K562 (cell line): ENCODE measurements around the gene SLC1A4. TPM values are rescaled to one million over a fixed set of nuclear protein-coding genes. Genes with fewer than 3 reads are reported as not detected.

Experiments used
- CEBPZ ChIP-seq: fragments of 150-350 bp; IDR thresholded peaks from 2 replicates; pipeline ENCODE4 v1.6.1; 2014; ENCODE audit warnings: low read depth, mild to moderate bottlenecking, low read length, borderline replicate concordance
- CHAMP1 ChIP-seq: fragments of 450-650 bp; IDR thresholded peaks from 2 replicates; pipeline ENCODE4 v1.6.1; 2016; ENCODE audit warnings: mild to moderate bottlenecking
- EP300 ChIP-seq: IDR thresholded peaks from 2 replicates; pipeline ENCODE4 v1.6.1; 2012; ENCODE audit warnings: low read length, improper control_type of control experiment
- ETV6 ChIP-seq, 3 experiments: fragments of 150-350 bp in 1 of 3; sonication (generic) in 1 of 3; formaldehyde crosslinking in 1 of 3; IDR thresholded peaks; 2 replicates each; pipeline versions ENCODE4 v1.6.1 to v1.8.0; 2014 to 2022; ENCODE audit warnings: borderline replicate concordance in 2 of 3, low read depth in 2 of 3, antibody characterized with exemption in 1 of 3, low read length in 1 of 3, mild to moderate bottlenecking in 1 of 3, missing genetic modification reagents in 1 of 3
- HMG20A ChIP-seq: fragments of 450-650 bp; formaldehyde crosslinking; conservative IDR thresholded peaks from 2 replicates; pipeline ENCODE4 v1.4.0; 2020; ENCODE audit warnings: mild to moderate bottlenecking, mixed read lengths
- IRF2 ChIP-seq: sonication (generic); formaldehyde crosslinking; IDR thresholded peaks from 2 replicates; pipeline ENCODE4 v1.8.1; 2022; ENCODE audit warnings: mild to moderate bottlenecking, missing genetic modification reagents
- JUND ChIP-seq, 2 experiments: IDR thresholded peaks; 2 replicates in 1 of 2; 3 replicates in 1 of 2; pipeline ENCODE4 v1.6.1; 2011; ENCODE audit warnings: borderline replicate concordance in 2 of 2, low read depth in 2 of 2, low read length in 2 of 2, improper control_type of control experiment in 1 of 2, missing biosample characterization in 1 of 2, missing genetic modification characterization in 1 of 2, missing genetic modification reagents in 1 of 2
- MCM2 ChIP-seq: fragments of 450-650 bp; IDR thresholded peaks from 2 replicates; pipeline ENCODE4 v1.6.1; 2017; ENCODE audit warnings: low read depth, mild to moderate bottlenecking
- MTA2 ChIP-seq: fragments of 450-650 bp; IDR thresholded peaks from 2 replicates; pipeline ENCODE4 v1.6.1; 2016; ENCODE audit warnings: low read depth
- MYC ChIP-seq, 2 experiments: fragments of 250-450 bp in 1 of 2; sonication (Bioruptor Pico) in 1 of 2; IDR thresholded peaks; 2 replicates each; pipeline versions ENCODE4 v1.5.1 to v1.6.1; 2012 to 2021; ENCODE audit warnings: low read depth in 2 of 2, borderline replicate concordance in 1 of 2, improper control_type of control experiment in 1 of 2, low read length in 1 of 2, mild to moderate bottlenecking in 1 of 2, moderate library complexity in 1 of 2
- NFIC ChIP-seq: fragments of 450-650 bp; IDR thresholded peaks from 2 replicates; pipeline ENCODE4 v1.6.1; 2017; ENCODE audit warnings: mild to moderate bottlenecking, inconsistent platforms
- RBFOX2 ChIP-seq: fragments of 200-400 bp; formaldehyde crosslinking; IDR thresholded peaks from 2 replicates; pipeline ENCODE4 v1.6.1; 2017; ENCODE audit warnings: low read depth, mild to moderate bottlenecking, low read length, moderate library complexity
- TCF7 ChIP-seq: sonication (generic); IDR thresholded peaks from 2 replicates; pipeline ENCODE4 v1.6.1; 2016; ENCODE audit warnings: antibody characterized with exemption, borderline replicate concordance
- TEAD2 ChIP-seq: fragments of 450-650 bp; IDR thresholded peaks from 2 replicates; pipeline ENCODE4 v1.6.1; 2016; ENCODE audit warnings: missing genetic modification characterization, control low read depth, missing compliant biosample characterization
- XRCC5 ChIP-seq: fragments of 200-400 bp; formaldehyde crosslinking; IDR thresholded peaks from 2 replicates; pipeline ENCODE4 v1.6.1; 2017; ENCODE audit warnings: low read depth, mild to moderate bottlenecking, low read length
- ZBED1 ChIP-seq: IDR thresholded peaks from 2 replicates; pipeline ENCODE4 v1.6.1; 2014
- ZBTB2 ChIP-seq: fragments of 450-650 bp; IDR thresholded peaks from 2 replicates; pipeline ENCODE4 v1.6.1; 2016; ENCODE audit warnings: antibody characterized with exemption
- ZNF354B ChIP-seq: fragments of 250-450 bp; sonication (Bioruptor Pico); IDR thresholded peaks from 2 replicates; pipeline ENCODE4 v1.4.0; 2020
- ZNF561 ChIP-seq: fragments of 450-650 bp; formaldehyde crosslinking; conservative IDR thresholded peaks from 2 replicates; pipeline ENCODE4 v1.4.0; 2020; ENCODE audit warnings: mild to moderate bottlenecking, moderate library complexity
- ZNF778 ChIP-seq: fragments of 450-650 bp; formaldehyde crosslinking; IDR thresholded peaks from 2 replicates; pipeline ENCODE4 v1.4.0; 2020; ENCODE audit warnings: mild to moderate bottlenecking, moderate library complexity
- polyA plus RNA-seq, 8 experiments: library from polyadenylated mRNA; depleted of rRNA in 4 of 8; stranded (reverse) in 5 of 8; unstranded in 3 of 8; fragments of >200 nt; fragmentation: Nextera tagmentation in 2 of 8; fragmentation: Illumina TruSeq in 1 of 8; extraction: Ambion mirVana in 2 of 8; extraction: Trizol in 1 of 8; gene quantifications; 2 replicates each; pipeline versions ENCODE4 v1.2.1 to v1.2.3, GENCODE V29; 2011 to 2014; ENCODE audit warnings: inconsistent platforms in 1 of 8, missing spikeins in 1 of 8
- total RNA-seq, 7 experiments: library from RNA; depleted of rRNA in 6 of 7; stranded (reverse); fragments of >200 nt in 6 of 7; fragmentation: Illumina TruSeq in 2 of 7; extraction: Trizol in 2 of 7; gene quantifications; 2 replicates each; pipeline versions ENCODE4 v1.2.1 to v1.2.3, GENCODE V29; 2011 to 2021; ENCODE audit warnings: low replicate concordance in 1 of 7

Gene SLC1A4
- total and polyA plus RNA-seq, 9 of the 15 experiments (the other 6 are each of a cell fraction or from before 2014, with no cell fraction given), result 4.4 to 24.0 (median 10.9) TPM

- TF ChIP-seq MYC (IDR thresholded peaks at IDR 0.05; ENCODE audit: low read depth, low read length) (peak; percentile 81), MYC (CRISPR knock-in tag; IDR thresholded peaks at IDR 0.05; ENCODE audit: borderline replicate concordance, low read depth) (no peak), CEBPZ (peak; percentile 79; the same call in 1 of the 2 replicates), XRCC5 (0 out of 2 replicates have a peak, but pooled peaks have one; percentile 39), EP300 (peak; percentile 85), ZNF561 (CRISPR knock-in tag) (no peak), TEAD2 (tag) (no peak), MTA2 (peak; percentile 79), ZNF778 (CRISPR knock-in tag) (no peak), RBFOX2 (peak; percentile 98), IRF2 (CRISPR knock-in tag) (no peak), NFIC (peak; percentile 55), ETV6 (IDR thresholded peaks at IDR 0.05; ENCODE audit: borderline replicate concordance in 1 of 2, low read depth in 2 of 2, low read length in 1 of 2) (no peak), ETV6 (CRISPR knock-in tag; IDR thresholded peaks at IDR 0.05; ENCODE audit: borderline replicate concordance) (no peak), JUND (IDR thresholded peaks at IDR 0.05; ENCODE audit: borderline replicate concordance, low read depth, low read length) (peak; percentile 46), JUND (tag; IDR thresholded peaks at IDR 0.05; ENCODE audit: borderline replicate concordance, low read depth, low read length) (no peak; the same call in 2 of the 3 replicates), HMG20A (CRISPR knock-in tag) (no peak), ZNF354B (CRISPR knock-in tag) (no peak), ZBED1 (no peak; the same call in 1 of the 2 replicates), CHAMP1 (no peak), MCM2 (no peak), TCF7 (no peak), ZBTB2 (no peak)
These were observed 67.2 kb downstream of the SLC1A4 start, which contains the start of gene CEP68 (continued) for GRCh38 chr2:65056215-65057053.
